ENCODE results near the gene RNF214.

The RNF214 gene

GRCh38 chr11:117273550-117274289 lies 41.2 kb downstream of the RNF214 start:
- DNase-seq (ENCODE audit: low read depth in 1 of 2, low spot score in 1 of 2) = no peak
- no peak for TF ChIP-seq JUND (IDR thresholded peaks at IDR 0.05; ENCODE audit: low read depth)
- in situ Hi-C loops (cut with HindIII; ENCODE audit: low pct_unique_long_range_greater_than_20kb, low sequenced_read_pairs) = no loop called here

GRCh38 chr11:117278347-117278746 lies 45.9 kb downstream of the RNF214 start:
- in situ Hi-C loops (cut with HindIII; ENCODE audit: low pct_unique_long_range_greater_than_20kb, low sequenced_read_pairs) = no loop called here
- TF ChIP-seq JUND (IDR thresholded peaks at IDR 0.05; ENCODE audit: low read depth) = no peak
- DNase-seq (ENCODE audit: low read depth in 1 of 2, low spot score in 1 of 2) = no peak

GRCh38 chr11:117279711-117280376 lies 47.4 kb downstream of the RNF214 start:
- DNase-seq (ENCODE audit: low read depth in 1 of 2, low spot score in 1 of 2) = no peak
- no peak for TF ChIP-seq JUND (IDR thresholded peaks at IDR 0.05; ENCODE audit: low read depth)
- in situ Hi-C loops (cut with HindIII; ENCODE audit: low pct_unique_long_range_greater_than_20kb, low sequenced_read_pairs) = no loop called here

- DNase-seq (ENCODE audit: low read depth in 1 of 2, low spot score in 1 of 2) = no peak
- TF ChIP-seq JUND (IDR thresholded peaks at IDR 0.05; ENCODE audit: low read depth) = no peak
- in situ Hi-C loops (cut with HindIII; ENCODE audit: low pct_unique_long_range_greater_than_20kb, low sequenced_read_pairs) = no loop called here
Observed at GRCh38 chr11:117281159-117281558, 48.7 kb downstream of the RNF214 start.

- in situ Hi-C loops (cut with HindIII; ENCODE audit: low pct_unique_long_range_greater_than_20kb, low sequenced_read_pairs) = no loop called here
- no peak for TF ChIP-seq JUND (IDR thresholded peaks at IDR 0.05; ENCODE audit: low read depth)
- no peak for DNase-seq (ENCODE audit: low read depth in 1 of 2, low spot score in 1 of 2)
Observed at GRCh38 chr11:117281869-117282268, 49.4 kb downstream of the RNF214 start.

- DNase-seq (ENCODE audit: low read depth in 1 of 2, low spot score in 1 of 2) = no peak
- TF ChIP-seq JUND (IDR thresholded peaks at IDR 0.05; ENCODE audit: low read depth) = no peak
- in situ Hi-C loops (cut with HindIII; ENCODE audit: low pct_unique_long_range_greater_than_20kb, low sequenced_read_pairs) = no loop called here
Observed at GRCh38 chr11:117282956-117283355, 50.5 kb downstream of the RNF214 start.

- no peak for DNase-seq (ENCODE audit: low read depth in 1 of 2, low spot score in 1 of 2)
- TF ChIP-seq JUND (IDR thresholded peaks at IDR 0.05; ENCODE audit: low read depth) = no peak
- in situ Hi-C loops (cut with HindIII; ENCODE audit: low pct_unique_long_range_greater_than_20kb, low sequenced_read_pairs) = no loop called here
Observed at GRCh38 chr11:117284053-117284452, 51.6 kb downstream of the RNF214 start.

GRCh38 chr11:117286588-117286987 lies 54.1 kb downstream of the RNF214 start:
- in situ Hi-C loops (cut with HindIII; ENCODE audit: low pct_unique_long_range_greater_than_20kb, low sequenced_read_pairs) = no loop called here
- DNase-seq (ENCODE audit: low read depth in 1 of 2, low spot score in 1 of 2) = no peak
- no peak for TF ChIP-seq JUND (IDR thresholded peaks at IDR 0.05; ENCODE audit: low read depth)

- no peak for TF ChIP-seq JUND (IDR thresholded peaks at IDR 0.05; ENCODE audit: low read depth)
- DNase-seq (ENCODE audit: low read depth in 1 of 2, low spot score in 1 of 2) = no peak
- in situ Hi-C loops (cut with HindIII; ENCODE audit: low pct_unique_long_range_greater_than_20kb, low sequenced_read_pairs) = no loop called here
Observed at GRCh38 chr11:117287668-117288067, 55.2 kb downstream of the RNF214 start.

- in situ Hi-C loops (cut with HindIII; ENCODE audit: low pct_unique_long_range_greater_than_20kb, low sequenced_read_pairs) = no loop called here
- no peak for TF ChIP-seq JUND (IDR thresholded peaks at IDR 0.05; ENCODE audit: low read depth)
- DNase-seq (ENCODE audit: low read depth in 1 of 2, low spot score in 1 of 2) = no peak
Observed at GRCh38 chr11:117289795-117290194, 57.3 kb downstream of the RNF214 start.

- TF ChIP-seq JUND (IDR thresholded peaks at IDR 0.05; ENCODE audit: low read depth) = no peak
- in situ Hi-C loops (cut with HindIII; ENCODE audit: low pct_unique_long_range_greater_than_20kb, low sequenced_read_pairs) = no loop called here
- no peak for DNase-seq (ENCODE audit: low read depth in 1 of 2, low spot score in 1 of 2)
Observed at GRCh38 chr11:117290809-117291396, 58.4 kb downstream of the RNF214 start, which contains the start of gene BACE1-AS. Gene BACE1-AS, plus strand, starts transcription at chr11:117291346.

GRCh38 chr11:117292616-117293015 lies 60.1 kb downstream of the RNF214 start:
- in situ Hi-C loops (cut with HindIII; ENCODE audit: low pct_unique_long_range_greater_than_20kb, low sequenced_read_pairs) = no loop called here
- TF ChIP-seq JUND (IDR thresholded peaks at IDR 0.05; ENCODE audit: low read depth) = no peak
- no peak for DNase-seq (ENCODE audit: low read depth in 1 of 2, low spot score in 1 of 2)
